H1 (cell line): Measurements from ENCODE around the gene TIGD6. TPM values are rescaled to one million over a fixed set of nuclear protein-coding genes. Genes with fewer than 3 reads are reported as not detected.

Experiments
- CBX8 ChIP-seq: fragments of 300-800, 300-1000 bp; sonication (generic); IDR thresholded peaks from 2 replicates; pipeline ENCODE4 v1.7.1; 2016; ENCODE audit warnings: low read depth, low read length, borderline replicate concordance
- CTBP2 ChIP-seq: IDR thresholded peaks from 2 replicates; pipeline ENCODE4 v1.7.0; 2011; ENCODE audit warnings: borderline replicate concordance, mild to moderate bottlenecking, moderate library complexity, mixed read lengths, low read length; ENCODE audit not compliant: insufficient read depth, insufficient read length
- EGR1 ChIP-seq: IDR thresholded peaks from 2 replicates; pipeline ENCODE4 v1.6.1; 2011; ENCODE audit warnings: low read depth, low read length, borderline replicate concordance
- EP300 ChIP-seq, 2 experiments: IDR thresholded peaks; 1 replicate in 1 of 2; 2 replicates in 1 of 2; pipeline ENCODE4 v1.6.1; 2011 to 2012; ENCODE audit warnings: low read depth in 2 of 2, low read length in 2 of 2, mild to moderate bottlenecking in 2 of 2, borderline replicate concordance in 1 of 2, inconsistent platforms in 1 of 2, moderate library complexity in 1 of 2
- NANOG ChIP-seq: IDR thresholded peaks from 2 replicates; pipeline ENCODE4 v1.6.1; 2011; ENCODE audit warnings: low read length, low read depth, mild to moderate bottlenecking, inconsistent platforms; ENCODE audit not compliant: insufficient read depth, poor library complexity, severe bottlenecking
- NRF1 ChIP-seq: IDR thresholded peaks from 2 replicates; pipeline ENCODE4 v1.6.1; 2011; ENCODE audit warnings: mild to moderate bottlenecking, low read depth, low read length, improper control_type of control experiment
- PHF8 ChIP-seq: fragments of 200-600 bp; sonication (generic); conservative IDR thresholded peaks from 2 replicates; pipeline ENCODE4 v1.7.1; 2012; ENCODE audit warnings: low read depth, mild to moderate bottlenecking, inconsistent platforms, low read length, moderate library complexity
- RBBP5 ChIP-seq: IDR thresholded peaks from 2 replicates; pipeline ENCODE4 v1.7.1; 2012; ENCODE audit warnings: low read depth, mild to moderate bottlenecking, inconsistent platforms, low read length, moderate library complexity, borderline replicate concordance
- SIN3A ChIP-seq, 2 experiments: IDR thresholded peaks in 1 of 2; conservative IDR thresholded peaks in 1 of 2; 2 replicates each; pipeline ENCODE4 v1.6.1; 2011 to 2012; ENCODE audit warnings: low read length in 2 of 2, improper control_type of control experiment in 1 of 2, low read depth in 1 of 2, mild to moderate bottlenecking in 1 of 2
- TEAD4 ChIP-seq: IDR thresholded peaks from 2 replicates; pipeline ENCODE4 v1.6.1; 2012; ENCODE audit warnings: low read depth, low read length, inconsistent platforms, mixed read lengths
- polyA plus RNA-seq, 7 experiments: library from polyadenylated mRNA; depleted of rRNA in 3 of 7; stranded (reverse) in 5 of 7; unstranded in 2 of 7; fragments of >200 nt in 5 of 7; fragments of 200-250 nt in 2 of 7; gene quantifications; 1 replicate in 5 of 7; 2 replicates in 1 of 7; 4 replicates in 1 of 7; pipeline versions ENCODE4 v1.2.1 to v1.2.3, GENCODE V29; 2011 to 2013; ENCODE audit warnings: missing spikeins in 2 of 7, mixed read lengths in 2 of 7
- total RNA-seq: library from RNA; stranded (reverse); fragmentation: NEBNext Ultra II Directional; extraction: Animal tissue kit (Norgen Biotek cat#: 25700); gene quantifications from 2 replicates; pipeline ENCODE4 v1.2.1, GENCODE V29; 2021
- TF ChIP-seq, protein P1 (sequence below): fragments of 300-600 bp; sonication (generic); IDR thresholded peaks from 2 replicates; pipeline ENCODE4 v1.7.1; 2012; ENCODE audit warnings: low read length, moderate library complexity, mild to moderate bottlenecking, inconsistent platforms; ENCODE audit not compliant: insufficient replicate concordance

Gene TIGD6
- total and polyA plus RNA-seq, 2 of the 8 experiments (the other 6 are each of a cell fraction or from before 2014, with no cell fraction given), result 1.3 to 2.4 TPM

DNA sequence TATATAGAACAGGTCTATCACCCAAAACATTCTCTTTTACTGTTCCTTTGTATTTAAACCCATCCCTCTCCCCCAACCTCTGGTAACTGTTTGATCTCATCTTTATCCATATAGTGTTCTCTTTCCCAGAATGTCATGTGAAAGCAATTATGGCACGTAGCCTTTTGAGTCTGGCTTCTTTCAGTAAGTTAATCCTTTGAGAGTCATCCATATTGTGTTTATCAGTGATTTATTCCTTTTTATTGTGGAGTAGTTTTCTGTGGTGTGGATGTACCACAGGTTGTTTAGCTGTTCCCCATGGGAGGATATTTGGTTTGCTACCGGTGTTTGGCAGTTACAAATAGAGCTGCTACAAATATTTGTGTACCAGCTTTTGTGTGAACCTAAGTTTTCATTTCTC, 38.1 kb upstream of the TIGD6 start (continued):
- TF ChIP-seq, protein P1, sequence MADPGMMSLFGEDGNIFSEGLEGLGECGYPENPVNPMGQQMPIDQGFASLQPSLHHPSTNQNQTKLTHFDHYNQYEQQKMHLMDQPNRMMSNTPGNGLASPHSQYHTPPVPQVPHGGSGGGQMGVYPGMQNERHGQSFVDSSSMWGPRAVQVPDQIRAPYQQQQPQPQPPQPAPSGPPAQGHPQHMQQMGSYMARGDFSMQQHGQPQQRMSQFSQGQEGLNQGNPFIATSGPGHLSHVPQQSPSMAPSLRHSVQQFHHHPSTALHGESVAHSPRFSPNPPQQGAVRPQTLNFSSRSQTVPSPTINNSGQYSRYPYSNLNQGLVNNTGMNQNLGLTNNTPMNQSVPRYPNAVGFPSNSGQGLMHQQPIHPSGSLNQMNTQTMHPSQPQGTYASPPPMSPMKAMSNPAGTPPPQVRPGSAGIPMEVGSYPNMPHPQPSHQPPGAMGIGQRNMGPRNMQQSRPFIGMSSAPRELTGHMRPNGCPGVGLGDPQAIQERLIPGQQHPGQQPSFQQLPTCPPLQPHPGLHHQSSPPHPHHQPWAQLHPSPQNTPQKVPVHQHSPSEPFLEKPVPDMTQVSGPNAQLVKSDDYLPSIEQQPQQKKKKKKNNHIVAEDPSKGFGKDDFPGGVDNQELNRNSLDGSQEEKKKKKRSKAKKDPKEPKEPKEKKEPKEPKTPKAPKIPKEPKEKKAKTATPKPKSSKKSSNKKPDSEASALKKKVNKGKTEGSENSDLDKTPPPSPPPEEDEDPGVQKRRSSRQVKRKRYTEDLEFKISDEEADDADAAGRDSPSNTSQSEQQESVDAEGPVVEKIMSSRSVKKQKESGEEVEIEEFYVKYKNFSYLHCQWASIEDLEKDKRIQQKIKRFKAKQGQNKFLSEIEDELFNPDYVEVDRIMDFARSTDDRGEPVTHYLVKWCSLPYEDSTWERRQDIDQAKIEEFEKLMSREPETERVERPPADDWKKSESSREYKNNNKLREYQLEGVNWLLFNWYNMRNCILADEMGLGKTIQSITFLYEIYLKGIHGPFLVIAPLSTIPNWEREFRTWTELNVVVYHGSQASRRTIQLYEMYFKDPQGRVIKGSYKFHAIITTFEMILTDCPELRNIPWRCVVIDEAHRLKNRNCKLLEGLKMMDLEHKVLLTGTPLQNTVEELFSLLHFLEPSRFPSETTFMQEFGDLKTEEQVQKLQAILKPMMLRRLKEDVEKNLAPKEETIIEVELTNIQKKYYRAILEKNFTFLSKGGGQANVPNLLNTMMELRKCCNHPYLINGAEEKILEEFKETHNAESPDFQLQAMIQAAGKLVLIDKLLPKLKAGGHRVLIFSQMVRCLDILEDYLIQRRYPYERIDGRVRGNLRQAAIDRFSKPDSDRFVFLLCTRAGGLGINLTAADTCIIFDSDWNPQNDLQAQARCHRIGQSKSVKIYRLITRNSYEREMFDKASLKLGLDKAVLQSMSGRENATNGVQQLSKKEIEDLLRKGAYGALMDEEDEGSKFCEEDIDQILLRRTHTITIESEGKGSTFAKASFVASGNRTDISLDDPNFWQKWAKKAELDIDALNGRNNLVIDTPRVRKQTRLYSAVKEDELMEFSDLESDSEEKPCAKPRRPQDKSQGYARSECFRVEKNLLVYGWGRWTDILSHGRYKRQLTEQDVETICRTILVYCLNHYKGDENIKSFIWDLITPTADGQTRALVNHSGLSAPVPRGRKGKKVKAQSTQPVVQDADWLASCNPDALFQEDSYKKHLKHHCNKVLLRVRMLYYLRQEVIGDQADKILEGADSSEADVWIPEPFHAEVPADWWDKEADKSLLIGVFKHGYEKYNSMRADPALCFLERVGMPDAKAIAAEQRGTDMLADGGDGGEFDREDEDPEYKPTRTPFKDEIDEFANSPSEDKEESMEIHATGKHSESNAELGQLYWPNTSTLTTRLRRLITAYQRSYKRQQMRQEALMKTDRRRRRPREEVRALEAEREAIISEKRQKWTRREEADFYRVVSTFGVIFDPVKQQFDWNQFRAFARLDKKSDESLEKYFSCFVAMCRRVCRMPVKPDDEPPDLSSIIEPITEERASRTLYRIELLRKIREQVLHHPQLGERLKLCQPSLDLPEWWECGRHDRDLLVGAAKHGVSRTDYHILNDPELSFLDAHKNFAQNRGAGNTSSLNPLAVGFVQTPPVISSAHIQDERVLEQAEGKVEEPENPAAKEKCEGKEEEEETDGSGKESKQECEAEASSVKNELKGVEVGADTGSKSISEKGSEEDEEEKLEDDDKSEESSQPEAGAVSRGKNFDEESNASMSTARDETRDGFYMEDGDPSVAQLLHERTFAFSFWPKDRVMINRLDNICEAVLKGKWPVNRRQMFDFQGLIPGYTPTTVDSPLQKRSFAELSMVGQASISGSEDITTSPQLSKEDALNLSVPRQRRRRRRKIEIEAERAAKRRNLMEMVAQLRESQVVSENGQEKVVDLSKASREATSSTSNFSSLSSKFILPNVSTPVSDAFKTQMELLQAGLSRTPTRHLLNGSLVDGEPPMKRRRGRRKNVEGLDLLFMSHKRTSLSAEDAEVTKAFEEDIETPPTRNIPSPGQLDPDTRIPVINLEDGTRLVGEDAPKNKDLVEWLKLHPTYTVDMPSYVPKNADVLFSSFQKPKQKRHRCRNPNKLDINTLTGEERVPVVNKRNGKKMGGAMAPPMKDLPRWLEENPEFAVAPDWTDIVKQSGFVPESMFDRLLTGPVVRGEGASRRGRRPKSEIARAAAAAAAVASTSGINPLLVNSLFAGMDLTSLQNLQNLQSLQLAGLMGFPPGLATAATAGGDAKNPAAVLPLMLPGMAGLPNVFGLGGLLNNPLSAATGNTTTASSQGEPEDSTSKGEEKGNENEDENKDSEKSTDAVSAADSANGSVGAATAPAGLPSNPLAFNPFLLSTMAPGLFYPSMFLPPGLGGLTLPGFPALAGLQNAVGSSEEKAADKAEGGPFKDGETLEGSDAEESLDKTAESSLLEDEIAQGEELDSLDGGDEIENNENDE, result no peak
- TF ChIP-seq CBX8 (no peak), PHF8 (no peak), NANOG (no peak), RBBP5 (no peak), EGR1 (no peak), SIN3A (conservative IDR thresholded peaks at IDR 0.05 in 1 of 2, IDR thresholded peaks at IDR 0.05 in 1 of 2; ENCODE audit: low read depth in 1 of 2, low read length in 2 of 2) (no peak), NRF1 (no peak), EP300 (IDR thresholded peaks at IDR 0.05; ENCODE audit: borderline replicate concordance in 1 of 2, low read depth in 2 of 2, low read length in 2 of 2) (no peak), TEAD4 (no peak), CTBP2 (no peak)
